ENCODE measurements around the gene C4orf50. TPM values are rescaled to one million over a fixed set of nuclear protein-coding genes. Genes with fewer than 3 reads are reported as not detected.

Gene C4orf50
- total and polyA plus RNA-seq, 10 of the 15 experiments (the other 5 are each of a cell fraction or from before 2014, with no cell fraction given), result 0.04 to 0.09 (median 0.05) TPM; not detected in 3

GRCh38 chr4:5931526-5931925 lies 86.7 kb downstream of the C4orf50 start:
- Histone ChIP-seq H3K9ac (ENCODE audit: control insufficient read depth, insufficient read depth, low read length) (no peak overlapping the region), H3K9me3 (replicated peaks; ENCODE audit: control insufficient read depth, insufficient read depth, low read length) (no peaks in the 10 kb centered on the region), H3K36me3 (ENCODE audit: control insufficient read depth in 2 of 2, insufficient read depth in 2 of 2, low read length in 1 of 2) (no peaks in the 10 kb centered on the region), H3K27me3 (replicated peaks in 1 of 2; ENCODE audit: control insufficient read depth in 2 of 2, insufficient read depth in 2 of 2, low read length in 1 of 2) (peaks cover 4 to 5% of the 10 kb centered on the region in 2 experiments; a peak in 3 of 4 replicates), H3K27ac (ENCODE audit: control insufficient read depth, insufficient read depth) (no peak overlapping the region), H3K79me2 (ENCODE audit: control insufficient read depth, insufficient read depth, low read length) (no peaks in the 10 kb centered on the region), H3K4me3 (no peak overlapping the region), H3K4me2 (ENCODE audit: control insufficient read depth, insufficient read depth) (no peak overlapping the region), H2AFZ (ENCODE audit: control insufficient read depth, low read depth, low read length) (no peak overlapping the region), H4K20me1 (ENCODE audit: control insufficient read depth, insufficient read depth) (no peaks in the 10 kb centered on the region), H3K4me1 (ENCODE audit: control insufficient read depth, insufficient read depth, low read length) (no peaks in the 10 kb centered on the region)
- no peak for DNase-seq (ENCODE audit: low read depth, low spot score)
- WGBS (ENCODE audit: insufficient coverage, insufficient replicate concordance, low lambda C conversion rate, missing lambda C conversion rate), result 22% methylated on average over 9 of the region's 9 CpGs
- no TSS peak for BruUV-seq (replicated peaks)
- RAD21 ChIA-PET (ENCODE audit: unreplicated experiment), result no interaction called here
- intact Hi-C loops (cut with micrococcal nuclease; ENCODE audit: unreplicated experiment), result no loop called here
- FAIRE-seq, result no peak
- SMC1A ChIA-PET (ENCODE audit: uncharacterized antibody, unreplicated experiment), result no interaction called here
- in situ Hi-C loops (cut with MboI), result no loop called here
- ATAC-seq, result no peak
- CTCF ChIA-PET, result no interaction called here
- POLR2A ChIA-PET, result no interaction called here
- no peak for TF ChIP-seq CBFB (IDR thresholded peaks at IDR 0.05; ENCODE audit: low read depth)
- no peak for TF ChIP-seq NR2F1 (conservative IDR thresholded peaks at IDR 0.05)
- no peak for TF ChIP-seq CBX5 (IDR thresholded peaks at IDR 0.05; ENCODE audit: low read depth)
- TF ChIP-seq SIN3A (IDR thresholded peaks at IDR 0.05; ENCODE audit: low read depth, low read length), result no peak
- no peak for TF ChIP-seq TARDBP (IDR thresholded peaks at IDR 0.05; ENCODE audit: borderline replicate concordance)

GRCh38 chr4:5930876-5931275 lies 87.4 kb downstream of the C4orf50 start:
- WGBS (ENCODE audit: insufficient coverage, insufficient replicate concordance, low lambda C conversion rate, missing lambda C conversion rate), result 28% methylated on average over 7 of the region's 7 CpGs
- CTCF ChIA-PET, result no interaction called here
- H3K4me2 ChIP-seq (ENCODE audit: control insufficient read depth, insufficient read depth), result no peak overlapping the region
- DNase-seq (ENCODE audit: low read depth, low spot score), result no peak
- H3K27ac ChIP-seq (ENCODE audit: control insufficient read depth, insufficient read depth), result no peak overlapping the region
- SMC1A ChIA-PET (ENCODE audit: uncharacterized antibody, unreplicated experiment), result no interaction called here
- H3K9ac ChIP-seq (ENCODE audit: control insufficient read depth, insufficient read depth, low read length), result no peak overlapping the region
- FAIRE-seq, result no peak
- BruUV-seq (replicated peaks), result no TSS peak
- no peak for ATAC-seq
- no peaks in the 10 kb centered on the region for H3K36me3 ChIP-seq (ENCODE audit: control insufficient read depth in 2 of 2, insufficient read depth in 2 of 2, low read length in 1 of 2)
- peaks cover 4 to 5% of the 10 kb centered on the region in 2 experiments; a peak in 3 of 4 replicates for H3K27me3 ChIP-seq (replicated peaks in 1 of 2; ENCODE audit: control insufficient read depth in 2 of 2, insufficient read depth in 2 of 2, low read length in 1 of 2)
- TF ChIP-seq, protein P1, sequence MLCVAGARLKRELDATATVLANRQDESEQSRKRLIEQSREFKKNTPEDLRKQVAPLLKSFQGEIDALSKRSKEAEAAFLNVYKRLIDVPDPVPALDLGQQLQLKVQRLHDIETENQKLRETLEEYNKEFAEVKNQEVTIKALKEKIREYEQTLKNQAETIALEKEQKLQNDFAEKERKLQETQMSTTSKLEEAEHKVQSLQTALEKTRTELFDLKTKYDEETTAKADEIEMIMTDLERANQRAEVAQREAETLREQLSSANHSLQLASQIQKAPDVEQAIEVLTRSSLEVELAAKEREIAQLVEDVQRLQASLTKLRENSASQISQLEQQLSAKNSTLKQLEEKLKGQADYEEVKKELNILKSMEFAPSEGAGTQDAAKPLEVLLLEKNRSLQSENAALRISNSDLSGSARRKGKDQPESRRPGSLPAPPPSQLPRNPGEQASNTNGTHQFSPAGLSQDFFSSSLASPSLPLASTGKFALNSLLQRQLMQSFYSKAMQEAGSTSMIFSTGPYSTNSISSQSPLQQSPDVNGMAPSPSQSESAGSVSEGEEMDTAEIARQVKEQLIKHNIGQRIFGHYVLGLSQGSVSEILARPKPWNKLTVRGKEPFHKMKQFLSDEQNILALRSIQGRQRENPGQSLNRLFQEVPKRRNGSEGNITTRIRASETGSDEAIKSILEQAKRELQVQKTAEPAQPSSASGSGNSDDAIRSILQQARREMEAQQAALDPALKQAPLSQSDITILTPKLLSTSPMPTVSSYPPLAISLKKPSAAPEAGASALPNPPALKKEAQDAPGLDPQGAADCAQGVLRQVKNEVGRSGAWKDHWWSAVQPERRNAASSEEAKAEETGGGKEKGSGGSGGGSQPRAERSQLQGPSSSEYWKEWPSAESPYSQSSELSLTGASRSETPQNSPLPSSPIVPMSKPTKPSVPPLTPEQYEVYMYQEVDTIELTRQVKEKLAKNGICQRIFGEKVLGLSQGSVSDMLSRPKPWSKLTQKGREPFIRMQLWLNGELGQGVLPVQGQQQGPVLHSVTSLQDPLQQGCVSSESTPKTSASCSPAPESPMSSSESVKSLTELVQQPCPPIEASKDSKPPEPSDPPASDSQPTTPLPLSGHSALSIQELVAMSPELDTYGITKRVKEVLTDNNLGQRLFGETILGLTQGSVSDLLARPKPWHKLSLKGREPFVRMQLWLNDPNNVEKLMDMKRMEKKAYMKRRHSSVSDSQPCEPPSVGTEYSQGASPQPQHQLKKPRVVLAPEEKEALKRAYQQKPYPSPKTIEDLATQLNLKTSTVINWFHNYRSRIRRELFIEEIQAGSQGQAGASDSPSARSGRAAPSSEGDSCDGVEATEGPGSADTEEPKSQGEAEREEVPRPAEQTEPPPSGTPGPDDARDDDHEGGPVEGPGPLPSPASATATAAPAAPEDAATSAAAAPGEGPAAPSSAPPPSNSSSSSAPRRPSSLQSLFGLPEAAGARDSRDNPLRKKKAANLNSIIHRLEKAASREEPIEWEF (IDR thresholded peaks at IDR 0.05; ENCODE audit: insufficient replicate concordance, low read depth, low read length), result no peak
- no peak for TF ChIP-seq DPF2 (IDR thresholded peaks at IDR 0.05)
- TF ChIP-seq TAF1 (IDR thresholded peaks at IDR 0.05; ENCODE audit: borderline replicate concordance, low read depth, low read length), result no peak
- in situ Hi-C loops (cut with MboI), result no loop called here
- H4K20me1 ChIP-seq (ENCODE audit: control insufficient read depth, insufficient read depth), result no peaks in the 10 kb centered on the region
- H2AFZ ChIP-seq (ENCODE audit: control insufficient read depth, low read depth, low read length), result no peak overlapping the region
- H3K4me1 ChIP-seq (ENCODE audit: control insufficient read depth, insufficient read depth, low read length), result no peaks in the 10 kb centered on the region
- RAD21 ChIA-PET (ENCODE audit: unreplicated experiment), result no interaction called here
- no peak overlapping the region for H3K4me3 ChIP-seq
- POLR2A ChIA-PET, result no interaction called here
- no peaks in the 10 kb centered on the region for H3K9me3 ChIP-seq (replicated peaks; ENCODE audit: control insufficient read depth, insufficient read depth, low read length)
- no peaks in the 10 kb centered on the region for H3K79me2 ChIP-seq (ENCODE audit: control insufficient read depth, insufficient read depth, low read length)
- intact Hi-C loops (cut with micrococcal nuclease; ENCODE audit: unreplicated experiment), result no loop called here

Measured in GM12878 (cell line).